H9 (cell line): ENCODE measurements around the gene CEP41. TPM values are rescaled to one million over a fixed set of nuclear protein-coding genes. Genes with fewer than 3 reads are reported as not detected.

Source experiments
- DNase-seq: peaks from one replicate; pipeline ENCODE4 v3.0.0-alpha.2; 2017
- H2AFZ ChIP-seq: one replicate; pipeline ENCODE4 v1.6.1; 2013; ENCODE audit warnings: mild to moderate bottlenecking, low read length, control low read depth, moderate library complexity
- H2AK5ac ChIP-seq: 2 replicates; pipeline ENCODE4 v1.6.1; 2013; ENCODE audit warnings: low read length, control low read depth, mixed read lengths; ENCODE audit not compliant: insufficient read length
- H2BK120ac ChIP-seq: one replicate; pipeline ENCODE4 v1.6.1; 2013; ENCODE audit warnings: low read depth, mild to moderate bottlenecking, low read length, control low read depth, inconsistent platforms; ENCODE audit not compliant: poor library complexity, severe bottlenecking
- H2BK12ac ChIP-seq: 2 replicates; pipeline ENCODE4 v1.6.1; 2013; ENCODE audit warnings: low read length, control low read depth, mixed read lengths, low read depth; ENCODE audit not compliant: insufficient read length
- H2BK15ac ChIP-seq: 2 replicates; pipeline ENCODE4 v1.6.1; 2013; ENCODE audit warnings: low read depth, low read length, control low read depth
- H2BK20ac ChIP-seq: one replicate; pipeline ENCODE4 v1.6.1; 2013; ENCODE audit warnings: low read depth, mild to moderate bottlenecking, low read length, control low read depth, inconsistent platforms; ENCODE audit not compliant: poor library complexity, severe bottlenecking
- H2BK5ac ChIP-seq: 2 replicates; pipeline ENCODE4 v1.6.1; 2013; ENCODE audit warnings: low read length, control low read depth, mixed read lengths; ENCODE audit not compliant: insufficient read length
- H3K14ac ChIP-seq: 2 replicates; pipeline ENCODE4 v1.6.1; 2013; ENCODE audit warnings: low read length, control low read depth; ENCODE audit not compliant: insufficient read depth
- H3K18ac ChIP-seq: 2 replicates; pipeline ENCODE4 v1.6.1; 2013; ENCODE audit warnings: low read depth, mild to moderate bottlenecking, mixed read lengths, low read length, control low read depth; ENCODE audit not compliant: insufficient read length
- H3K23ac ChIP-seq: 2 replicates; pipeline ENCODE4 v1.6.1; 2013; ENCODE audit warnings: low read length, control low read depth, mixed read lengths, low read depth; ENCODE audit not compliant: insufficient read length
- H3K23me2 ChIP-seq: 2 replicates; pipeline ENCODE4 v1.6.1; 2013; ENCODE audit warnings: low read depth, mild to moderate bottlenecking, mixed read lengths, low read length, control low read depth; ENCODE audit not compliant: insufficient read length, poor library complexity, severe bottlenecking
- H3K27ac ChIP-seq: 2 replicates; pipeline ENCODE4 v1.5.1; 2013; ENCODE audit warnings: low read length, control low read depth, mixed read lengths, low read depth; ENCODE audit not compliant: insufficient read length
- H3K27me3 ChIP-seq: 2 replicates; pipeline ENCODE4 v1.6.1; 2013; ENCODE audit warnings: low read length, control low read depth, inconsistent platforms; ENCODE audit not compliant: insufficient read depth
- H3K4ac ChIP-seq: 2 replicates; pipeline ENCODE4 v1.6.1; 2013; ENCODE audit warnings: low read depth, mild to moderate bottlenecking, control low read depth, inconsistent platforms, low read length, moderate library complexity
- H3K4me1 ChIP-seq: 2 replicates; pipeline ENCODE4 v1.6.1; 2013; ENCODE audit warnings: low read length, control low read depth, inconsistent platforms; ENCODE audit not compliant: insufficient read depth
- H3K4me2 ChIP-seq: 2 replicates; pipeline ENCODE4 v1.6.1; 2013; ENCODE audit warnings: low read length, control low read depth, mixed read lengths; ENCODE audit not compliant: insufficient read length, insufficient read depth
- H3K56ac ChIP-seq: 2 replicates; pipeline ENCODE4 v1.6.1; 2013; ENCODE audit warnings: low read depth, mild to moderate bottlenecking, mixed read lengths, low read length, control low read depth; ENCODE audit not compliant: insufficient read length
- H3K79me1 ChIP-seq: 2 replicates; pipeline ENCODE4 v1.6.1; 2013; ENCODE audit warnings: low read depth, mild to moderate bottlenecking, moderate library complexity, low read length, control low read depth, inconsistent platforms; ENCODE audit not compliant: insufficient read depth, poor library complexity, severe bottlenecking
- H3K79me2 ChIP-seq: 2 replicates; pipeline ENCODE4 v1.6.1; 2013; ENCODE audit warnings: low read length, control low read depth, inconsistent platforms; ENCODE audit not compliant: insufficient read depth
- H3K9ac ChIP-seq: 2 replicates; pipeline ENCODE4 v1.6.1; 2013; ENCODE audit warnings: low read length, control low read depth, mixed read lengths; ENCODE audit not compliant: insufficient read length; ENCODE audit errors: extremely low read depth
- H3K9me3 ChIP-seq: one replicate; pipeline ENCODE4 v1.6.1; 2013; ENCODE audit warnings: low read depth, low read length, inconsistent platforms; ENCODE audit not compliant: control insufficient read depth
- H3T11ph ChIP-seq: one replicate; pipeline ENCODE4 v1.6.1; 2013; ENCODE audit warnings: mild to moderate bottlenecking, low read length, control low read depth, inconsistent platforms
- H4K20me1 ChIP-seq: one replicate; pipeline ENCODE4 v1.6.1; 2013; ENCODE audit not compliant: control insufficient read depth, insufficient read length, insufficient read depth
- H4K5ac ChIP-seq: 2 replicates; pipeline ENCODE4 v1.6.1; 2013; ENCODE audit warnings: low read depth, mild to moderate bottlenecking, mixed read lengths, low read length, control low read depth; ENCODE audit not compliant: insufficient read length
- H4K8ac ChIP-seq: replicated peaks from 2 replicates; pipeline ENCODE4 v1.6.1; 2013; ENCODE audit warnings: low read length, control low read depth, mixed read lengths, low read depth; ENCODE audit not compliant: insufficient read length
- H4K91ac ChIP-seq: 2 replicates; pipeline ENCODE4 v1.6.1; 2013; ENCODE audit warnings: low read depth, mild to moderate bottlenecking, moderate library complexity, mixed read lengths, low read length, control low read depth; ENCODE audit not compliant: insufficient read length
- H3K27ac Mint-ChIP-seq, 3 experiments: 2 replicates in 2 of 3; 3 replicates in 1 of 3; pipeline ENCODE4 v1.8.0; 2020 to 2021; ENCODE audit warnings: mixed read lengths in 3 of 3, mild to moderate bottlenecking in 1 of 3, moderate library complexity in 1 of 3
- H3K27me3 Mint-ChIP-seq: 2 replicates; pipeline ENCODE4 v1.8.0; 2021; ENCODE audit warnings: low read depth, mild to moderate bottlenecking, moderate library complexity, mixed read lengths
- H3K36me3 Mint-ChIP-seq, 3 experiments: 2 replicates in 2 of 3; 3 replicates in 1 of 3; pipeline ENCODE4 v1.8.0; 2020 to 2021; ENCODE audit warnings: low read depth in 3 of 3, mixed read lengths in 3 of 3; ENCODE audit not compliant: insufficient read depth in 1 of 3
- H3K4me1 Mint-ChIP-seq, 2 experiments: 2 replicates each; pipeline ENCODE4 v1.8.0; 2020; ENCODE audit warnings: mixed read lengths in 2 of 2
- H3K4me3 Mint-ChIP-seq, 2 experiments: 2 replicates in 1 of 2; 3 replicates in 1 of 2; pipeline ENCODE4 v1.8.0; 2020 to 2021; ENCODE audit warnings: mild to moderate bottlenecking in 2 of 2, mixed read lengths in 2 of 2, moderate library complexity in 1 of 2
- H3K9me3 Mint-ChIP-seq, 2 experiments: 2 replicates in 1 of 2; 3 replicates in 1 of 2; pipeline ENCODE4 v1.8.0; 2020; ENCODE audit warnings: mild to moderate bottlenecking in 2 of 2, mixed read lengths in 2 of 2, moderate library complexity in 1 of 2
- WGBS: extraction: QIAGEN DNeasy Blood & Tissue Kit; methylation state at CpG from one replicate; pipeline ENCODE4 v1.1.7; 2013; ENCODE audit warnings: missing lambda C conversion rate, low lambda C conversion rate, mixed read lengths; ENCODE audit not compliant: insufficient read length; ENCODE audit errors: extremely low coverage; 5-methylcytosine and 5-hydroxymethylcytosine counted together
- total RNA-seq: library from RNA; stranded (reverse); gene quantifications from 2 replicates; pipeline ENCODE4 v1.2.1, GENCODE V29; 2021
- TF ChIP-seq, protein P1 (sequence below): fragments of 200-600 bp; sonication (generic); conservative IDR thresholded peaks from 3 replicates; pipeline ENCODE4 v1.8.0; 2021; ENCODE audit warnings: antibody characterized with exemption, mild to moderate bottlenecking

CEP41 gene
- total RNA-seq, 1 experiment from 2014 or later: 9.7 TPM

- H3K4me1 Mint-ChIP-seq: peaks cover 20 to 38% of the 10 kb centered on the region in 2 experiments
- H2BK5ac ChIP-seq: no peak overlapping the region
- no peak overlapping the region for H2AK5ac ChIP-seq
- no peak overlapping the region for H3K4ac ChIP-seq
- no peaks in the 10 kb centered on the region for H3K27me3 Mint-ChIP-seq
- no peak overlapping the region for H2AFZ ChIP-seq
- no peak overlapping the region for H2BK12ac ChIP-seq
- no peak overlapping the region for H4K8ac ChIP-seq
- no peak for DNase-seq
- no peak overlapping the region for H4K5ac ChIP-seq
- no peaks in the 10 kb centered on the region for H3K4me1 ChIP-seq
- no peak overlapping the region for H4K91ac ChIP-seq
- H3K36me3 Mint-ChIP-seq: peaks cover 0 to 12% (median 6%) of the 10 kb centered on the region in 3 experiments; a peak in 3 of 7 replicates
- no peak overlapping the region for H3K23ac ChIP-seq
- H3T11ph ChIP-seq: no peak overlapping the region
- H3K79me1 ChIP-seq: no peaks in the 10 kb centered on the region
- H3K27me3 ChIP-seq: no peaks in the 10 kb centered on the region
- H3K9me3 Mint-ChIP-seq: no peaks in the 10 kb centered on the region
- no peak overlapping the region for H3K56ac ChIP-seq
- TF ChIP-seq, protein P1, sequence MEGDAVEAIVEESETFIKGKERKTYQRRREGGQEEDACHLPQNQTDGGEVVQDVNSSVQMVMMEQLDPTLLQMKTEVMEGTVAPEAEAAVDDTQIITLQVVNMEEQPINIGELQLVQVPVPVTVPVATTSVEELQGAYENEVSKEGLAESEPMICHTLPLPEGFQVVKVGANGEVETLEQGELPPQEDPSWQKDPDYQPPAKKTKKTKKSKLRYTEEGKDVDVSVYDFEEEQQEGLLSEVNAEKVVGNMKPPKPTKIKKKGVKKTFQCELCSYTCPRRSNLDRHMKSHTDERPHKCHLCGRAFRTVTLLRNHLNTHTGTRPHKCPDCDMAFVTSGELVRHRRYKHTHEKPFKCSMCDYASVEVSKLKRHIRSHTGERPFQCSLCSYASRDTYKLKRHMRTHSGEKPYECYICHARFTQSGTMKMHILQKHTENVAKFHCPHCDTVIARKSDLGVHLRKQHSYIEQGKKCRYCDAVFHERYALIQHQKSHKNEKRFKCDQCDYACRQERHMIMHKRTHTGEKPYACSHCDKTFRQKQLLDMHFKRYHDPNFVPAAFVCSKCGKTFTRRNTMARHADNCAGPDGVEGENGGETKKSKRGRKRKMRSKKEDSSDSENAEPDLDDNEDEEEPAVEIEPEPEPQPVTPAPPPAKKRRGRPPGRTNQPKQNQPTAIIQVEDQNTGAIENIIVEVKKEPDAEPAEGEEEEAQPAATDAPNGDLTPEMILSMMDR: no peak
- no peak overlapping the region for H2BK15ac ChIP-seq
- H3K27ac Mint-ChIP-seq: peak overlapping the region in 2 of 3 experiments; percentile 31 to 66; a peak in 2 of 7 replicates
- no peak overlapping the region for H3K27ac ChIP-seq
- H3K9ac ChIP-seq: no peak overlapping the region
- no peak overlapping the region for H2BK20ac ChIP-seq
- no peaks in the 10 kb centered on the region for H3K23me2 ChIP-seq
- no peak overlapping the region for H3K14ac ChIP-seq
- H3K79me2 ChIP-seq: no peaks in the 10 kb centered on the region
- no CpG with 5 or more reads among the region's 8 CpGs for WGBS
- H2BK120ac ChIP-seq: no peak overlapping the region
- H3K4me3 Mint-ChIP-seq: no peak overlapping the region
- no peaks in the 10 kb centered on the region for H4K20me1 ChIP-seq
- H3K4me2 ChIP-seq: no peak overlapping the region
- H3K9me3 ChIP-seq: no peaks in the 10 kb centered on the region
- no peak overlapping the region for H3K18ac ChIP-seq
Observed at GRCh38 chr7:130398526-130399090, 42.2 kb downstream of the CEP41 start.
